ENCODE results near the gene TSEN2. TPM values are rescaled to one million over a fixed set of nuclear protein-coding genes. Genes with fewer than 3 reads are reported as not detected.
"Not testable (repeated sequence)": the region's sequence is repeated elsewhere in the genome, so short reads cannot be mapped to it uniquely, and the experiment has no call there.

Gene TSEN2
- total and polyA plus RNA-seq, 7 donors: 12.5 to 30.9 (median 15.0) TPM

GRCh38 chr3:12447075-12447474, 37.2 kb upstream of the TSEN2 start:
- DNase-seq: no peak
- ATAC-seq: no peak
- Histone ChIP-seq H3K36me3 (ENCODE audit: insufficient read depth in 1 of 2, low read depth in 1 of 2) (no peaks in the 10 kb centered on the region), H3K9me3 (no peaks in the 10 kb centered on the region), H3K4me3 (no peak overlapping the region), H3K27me3 (ENCODE audit: insufficient read depth in 3 of 3, low read length in 2 of 3) (peaks cover 0 to 13% (median 1%) of the 10 kb centered on the region in 3 donors), H3K4me1 (no peaks in the 10 kb centered on the region), H3K27ac (no peak overlapping the region)
- intact Hi-C loops (cut with DNase I): no loop called here
- TF ChIP-seq CTCF (IDR thresholded peaks at IDR 0.05): no peak
- WGBS, 3 donors: 84 to 91% (median 89%) methylated on average over 4 of the region's 4 CpGs

GRCh38 chr3:12448404-12449202, 35.7 kb upstream of the TSEN2 start:
- H3K9me3 ChIP-seq; H3K27me3 ChIP-seq (ENCODE audit: insufficient read depth in 3 of 3, low read length in 2 of 3); H3K36me3 ChIP-seq (ENCODE audit: insufficient read depth in 1 of 2, low read depth in 1 of 2); H3K27ac ChIP-seq; H3K4me1 ChIP-seq; intact Hi-C loops (cut with DNase I); ATAC-seq; H3K4me3 ChIP-seq; DNase-seq: not testable (repeated sequence)
- WGBS, 3 donors: 62 to 72% (median 67%) methylated on average over 4 of the region's 4 CpGs

- intact Hi-C loops (cut with DNase I): no loop called here
Measured at GRCh38 chr3:12449889-12450682, 34.2 kb upstream of the TSEN2 start.

GRCh38 chr3:12451481-12451880, 32.8 kb upstream of the TSEN2 start:
- no peaks in the 10 kb centered on the region for H3K27me3 ChIP-seq (ENCODE audit: insufficient read depth in 3 of 3, low read length in 2 of 3)
- no peak overlapping the region for H3K4me3 ChIP-seq
- no peaks in the 10 kb centered on the region for H3K9me3 ChIP-seq
- no peak overlapping the region for H3K27ac ChIP-seq
- no peaks in the 10 kb centered on the region for H3K4me1 ChIP-seq
- ATAC-seq (no peak), DNase-seq (no peak)
- intact Hi-C loops (cut with DNase I): no loop called here
- 76 to 88% (median 81%) methylated on average over 5 of the region's 5 CpGs for WGBS, 3 donors
- H3K36me3 ChIP-seq (ENCODE audit: insufficient read depth in 1 of 2, low read depth in 1 of 2): no peaks in the 10 kb centered on the region
- TF ChIP-seq CTCF (IDR thresholded peaks at IDR 0.05): no peak

More at GRCh38 chr3:12449889-12450682, 34.2 kb upstream of the TSEN2 start:
- 63 to 71% (median 65%) methylated on average over 8 of the region's 8 CpGs for whole genome bisulfite sequencing, 3 donors
- H3K4me3 ChIP-seq: no peak overlapping the region
- no peaks in the 10 kb centered on the region for H3K4me1 ChIP-seq
- DNase-seq (no peak), ATAC-seq (no peak)
- H3K27ac ChIP-seq: no peak overlapping the region
- no peaks in the 10 kb centered on the region for H3K27me3 ChIP-seq (ENCODE audit: insufficient read depth in 3 of 3, low read length in 2 of 3)
- TF ChIP-seq CTCF (IDR thresholded peaks at IDR 0.05): no peak
- no peaks in the 10 kb centered on the region for H3K9me3 ChIP-seq
- H3K36me3 ChIP-seq (ENCODE audit: insufficient read depth in 1 of 2, low read depth in 1 of 2): no peaks in the 10 kb centered on the region

- ATAC-seq (no peak), DNase-seq (no peak)
- Histone ChIP-seq H3K4me1 (no peaks in the 10 kb centered on the region), H3K27me3 (ENCODE audit: insufficient read depth in 3 of 3, low read length in 2 of 3) (no peaks in the 10 kb centered on the region), H3K4me3 (no peak overlapping the region), H3K36me3 (ENCODE audit: insufficient read depth in 1 of 2, low read depth in 1 of 2) (no peaks in the 10 kb centered on the region), H3K9me3 (no peaks in the 10 kb centered on the region), H3K27ac (no peak overlapping the region)
- intact Hi-C loops (cut with DNase I): no loop called here
- 87 to 91% (median 91%) methylated on average over 1 of the region's 1 CpG for WGBS, 3 donors
- TF ChIP-seq CTCF (IDR thresholded peaks at IDR 0.05): no peak
Measured at GRCh38 chr3:12451960-12452359, 32.3 kb upstream of the TSEN2 start.
